Activated CD4-positive, alpha-beta T cell treated with anti-CD3 and anti-CD28 coated beads for 1 hour (primary cell): Measurements from ENCODE around the gene LARP7.
"Not testable (repeated sequence)": the region's sequence is repeated elsewhere in the genome, so short reads cannot be mapped to it uniquely, and the experiment has no call there.

Experiments used
- DNase-seq: peaks from one replicate; pipeline ENCODE4 v3.0.0-alpha.2; 2020

LARP7 gene

DNA sequence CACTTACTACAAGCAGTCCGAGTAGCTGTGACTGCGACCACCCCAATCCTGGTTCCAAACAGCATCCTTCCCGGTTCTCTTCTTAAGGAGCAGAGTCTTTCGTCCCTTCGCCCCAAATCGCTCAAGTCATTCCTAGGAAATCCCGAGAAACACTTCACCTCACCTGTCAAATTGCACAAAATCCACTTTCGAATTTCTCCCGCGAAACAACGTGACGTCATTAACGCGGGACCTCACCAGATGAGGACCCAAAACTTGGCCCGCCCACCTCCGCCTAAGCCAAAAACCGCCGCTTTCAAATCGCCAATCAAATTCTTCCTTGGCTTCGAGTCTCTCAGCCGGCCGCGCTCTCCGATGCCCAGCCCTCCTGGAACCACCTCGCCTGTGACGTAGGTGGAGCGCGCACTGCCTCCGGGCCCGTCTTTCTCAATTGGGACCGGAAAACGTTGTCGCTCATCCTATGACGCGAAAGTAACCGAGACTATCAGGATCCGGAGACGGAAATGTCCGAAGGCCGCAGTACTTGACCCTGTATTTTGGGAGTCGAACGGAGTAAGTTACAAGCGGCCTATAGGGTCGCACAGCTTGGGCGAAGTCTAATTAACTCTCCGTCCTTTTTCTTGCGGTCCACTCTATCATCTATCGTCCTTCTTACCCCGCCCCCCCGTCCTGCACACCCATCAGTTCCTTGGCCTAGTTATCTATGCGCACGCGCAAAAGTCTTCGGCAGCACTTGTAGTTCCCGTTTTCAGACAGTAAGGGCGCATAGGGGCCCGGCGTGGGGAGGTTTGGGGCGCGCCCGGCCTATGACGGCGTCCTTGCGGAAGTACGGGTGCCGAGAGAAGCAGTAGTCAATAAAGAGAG lies at the start of gene LARP7, which contains the start of gene ZGRF1:
Gene LARP7, plus strand, starts transcription at position 456 of the 864 bp plus-strand sequence. CDS start 7,527 bp downstream, outside the sequence.
Gene ZGRF1, minus strand, starts transcription at position 222 of the 864 bp plus-strand sequence. CDS start 3,733 bp downstream, outside the sequence.
- peak; percentile 97 for DNase-seq

GRCh38 chr4:112589206-112589605 lies 47.7 kb upstream of the LARP7 start:
- DNase-seq, result no peak

- no peak for DNase-seq
Observed at GRCh38 chr4:112591593-112591992, 45.4 kb upstream of the LARP7 start.

DNA sequence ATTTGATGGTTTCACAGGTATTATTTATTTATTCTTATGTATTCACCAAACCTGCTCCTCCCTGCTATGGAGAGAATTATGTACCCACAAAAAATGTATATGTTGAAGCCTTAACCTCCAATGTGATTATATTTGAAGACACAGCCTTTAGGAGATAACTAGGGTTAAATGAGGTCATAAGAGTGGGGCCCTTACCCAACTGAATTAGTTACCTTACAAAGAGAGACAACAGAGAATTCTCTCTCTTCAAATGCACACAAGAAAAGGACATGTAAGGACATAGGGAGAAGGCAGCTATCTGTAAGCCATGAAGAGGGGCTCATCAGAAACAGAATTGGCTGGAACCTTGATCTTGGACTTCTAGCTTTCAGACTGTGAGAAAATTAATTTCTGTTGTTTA lies 44.2 kb upstream of the LARP7 start:
- DNase-seq, result no peak

- DNase-seq, result no peak
Observed at GRCh38 chr4:112593438-112594133, 43.4 kb upstream of the LARP7 start.

- DNase-seq, result no peak
Observed at GRCh38 chr4:112594993-112595392, 42.0 kb upstream of the LARP7 start.

GRCh38 chr4:112604589-112604988 lies 32.4 kb upstream of the LARP7 start:
- DNase-seq, result no peak

GRCh38 chr4:112612814-112613213 lies 24.1 kb upstream of the LARP7 start:
- not testable (repeated sequence) for DNase-seq

- no peak for DNase-seq
Observed at GRCh38 chr4:112616984-112617383, 20.0 kb upstream of the LARP7 start.

- DNase-seq, result no peak
Observed at GRCh38 chr4:112626228-112626627, 10.7 kb upstream of the LARP7 start.

DNA sequence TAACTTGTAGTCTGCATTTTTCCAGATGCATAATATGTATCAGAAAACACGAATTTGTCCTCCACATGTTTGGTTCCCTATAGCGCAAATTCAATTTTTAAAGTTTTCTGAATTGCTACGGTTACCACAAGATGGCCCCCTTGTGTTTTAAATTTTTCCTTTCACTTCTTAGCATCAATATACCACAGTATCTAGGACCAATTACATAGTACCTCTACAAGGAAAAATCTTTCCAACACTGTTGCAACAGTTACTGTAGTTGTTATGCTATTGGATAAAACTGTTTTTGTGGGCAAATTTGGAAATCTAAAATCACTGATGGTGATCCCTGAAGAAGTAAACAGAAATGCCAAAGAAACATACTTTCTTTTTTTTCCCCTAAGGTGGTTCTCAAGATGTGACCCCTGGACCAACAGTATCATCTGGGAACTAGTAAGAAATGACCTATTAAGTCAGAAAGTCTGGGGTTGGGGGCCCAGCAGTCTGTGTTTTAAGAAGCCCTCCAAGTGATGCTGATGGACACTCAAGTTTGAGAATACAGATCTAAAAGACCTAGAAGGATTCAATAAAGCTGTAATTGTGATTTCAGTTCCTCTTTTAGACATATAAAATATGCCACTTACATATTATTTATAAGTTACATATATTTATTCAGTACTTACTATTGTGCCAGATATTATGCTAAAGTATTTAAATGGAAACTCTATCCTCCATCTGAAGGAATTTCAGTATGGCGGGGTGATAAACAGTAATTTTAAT lies 3.3 kb upstream of the LARP7 start:
- no peak for DNase-seq

DNA sequence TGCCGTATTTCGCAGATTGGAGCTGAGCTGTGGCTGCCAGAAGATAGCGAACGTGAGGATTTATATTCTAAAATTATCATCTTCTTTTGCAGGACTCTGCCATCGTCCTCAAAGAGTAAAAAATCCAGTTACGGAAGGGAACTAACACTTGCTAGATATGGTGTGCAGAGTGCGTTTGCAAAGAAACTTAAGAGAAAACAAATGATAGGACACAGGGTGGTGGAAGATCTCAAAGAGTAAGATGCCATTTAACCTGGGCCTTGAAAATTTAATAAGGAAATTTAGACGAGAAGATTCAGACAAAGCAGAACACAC lies 566 bp downstream of the LARP7 start:
- no peak for DNase-seq

DNA sequence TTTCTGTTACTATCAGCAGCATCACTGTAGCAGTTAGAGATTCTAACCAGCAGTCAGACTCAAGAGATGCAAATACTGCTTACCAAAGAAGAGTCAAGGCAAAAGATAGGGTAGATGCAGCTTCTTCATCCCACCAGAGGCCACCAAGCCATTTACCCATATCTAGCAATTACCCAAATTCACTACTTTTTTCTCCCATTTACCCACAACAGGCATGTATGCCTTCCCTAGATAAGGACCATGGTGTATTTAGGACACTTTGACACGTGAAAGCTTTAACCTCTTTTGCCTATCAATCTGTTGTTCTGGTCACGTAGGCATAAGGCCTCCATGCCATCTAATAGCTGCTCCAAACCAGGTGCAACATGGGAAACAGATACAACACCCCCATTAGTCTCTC lies 5.6 kb downstream of the LARP7 start:
- DNase-seq, result no peak

- DNase-seq, result not testable (repeated sequence)
Observed at GRCh38 chr4:112644595-112645535, 7.9 kb downstream of the LARP7 start.

GRCh38 chr4:112645541-112646329 lies 8.8 kb downstream of the LARP7 start:
- no peak for DNase-seq

DNA sequence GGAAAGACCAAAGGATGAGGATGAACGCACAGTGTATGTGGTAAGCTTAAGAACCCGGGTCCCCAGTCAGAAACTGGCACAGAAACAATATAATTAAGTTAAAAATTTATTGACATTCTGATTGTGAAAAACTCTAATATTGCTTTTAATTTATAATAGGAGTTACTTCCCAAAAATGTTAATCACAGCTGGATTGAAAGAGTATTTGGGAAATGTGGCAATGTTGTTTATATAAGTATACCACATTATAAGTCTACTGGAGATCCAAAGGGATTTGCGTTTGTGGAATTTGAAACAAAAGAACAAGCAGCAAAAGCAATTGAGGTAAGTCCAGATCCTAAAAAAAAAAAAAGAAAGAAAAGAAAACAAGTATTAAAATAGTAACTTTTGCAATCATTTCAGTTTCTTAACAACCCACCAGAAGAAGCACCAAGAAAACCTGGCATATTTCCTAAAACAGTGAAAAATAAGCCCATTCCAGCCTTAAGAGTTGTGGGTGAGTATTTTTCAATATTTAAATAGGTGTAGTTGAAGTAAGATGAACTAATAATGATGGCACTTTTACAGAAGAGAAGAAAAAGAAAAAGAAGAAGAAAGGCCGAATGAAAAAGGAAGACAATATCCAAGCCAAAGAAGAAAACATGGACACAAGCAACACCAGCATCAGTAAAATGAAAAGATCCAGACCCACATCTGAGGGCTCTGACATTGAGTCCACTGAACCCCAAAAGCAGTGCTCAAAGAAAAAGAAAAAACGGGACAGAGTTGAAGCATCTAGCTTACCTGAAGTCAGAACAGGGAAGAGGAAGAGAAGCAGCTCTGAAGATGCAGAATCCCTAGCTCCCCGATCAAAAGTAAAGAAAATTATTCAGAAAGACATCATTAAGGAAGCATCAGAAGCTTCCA lies 9.9 kb downstream of the LARP7 start:
- no peak for DNase-seq

DNA sequence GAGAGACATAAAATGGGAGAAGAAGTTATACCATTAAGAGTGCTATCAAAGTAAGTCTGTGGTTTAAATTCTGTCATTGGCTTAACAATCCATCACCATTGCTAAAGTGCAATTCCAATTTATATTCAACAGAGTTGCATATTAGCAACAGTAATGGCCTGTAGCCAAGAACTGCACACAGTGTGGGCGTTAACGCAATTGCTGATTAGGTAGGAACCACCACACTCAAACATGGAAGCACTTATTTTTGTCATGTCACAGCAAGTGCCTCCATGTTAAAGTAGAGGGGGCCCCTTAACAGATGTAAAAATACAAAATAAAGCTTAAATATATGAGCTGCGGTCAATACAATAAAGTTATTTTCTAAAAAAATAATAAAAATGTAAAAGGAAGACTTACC lies 10.8 kb downstream of the LARP7 start:
- DNase-seq, result no peak

DNA sequence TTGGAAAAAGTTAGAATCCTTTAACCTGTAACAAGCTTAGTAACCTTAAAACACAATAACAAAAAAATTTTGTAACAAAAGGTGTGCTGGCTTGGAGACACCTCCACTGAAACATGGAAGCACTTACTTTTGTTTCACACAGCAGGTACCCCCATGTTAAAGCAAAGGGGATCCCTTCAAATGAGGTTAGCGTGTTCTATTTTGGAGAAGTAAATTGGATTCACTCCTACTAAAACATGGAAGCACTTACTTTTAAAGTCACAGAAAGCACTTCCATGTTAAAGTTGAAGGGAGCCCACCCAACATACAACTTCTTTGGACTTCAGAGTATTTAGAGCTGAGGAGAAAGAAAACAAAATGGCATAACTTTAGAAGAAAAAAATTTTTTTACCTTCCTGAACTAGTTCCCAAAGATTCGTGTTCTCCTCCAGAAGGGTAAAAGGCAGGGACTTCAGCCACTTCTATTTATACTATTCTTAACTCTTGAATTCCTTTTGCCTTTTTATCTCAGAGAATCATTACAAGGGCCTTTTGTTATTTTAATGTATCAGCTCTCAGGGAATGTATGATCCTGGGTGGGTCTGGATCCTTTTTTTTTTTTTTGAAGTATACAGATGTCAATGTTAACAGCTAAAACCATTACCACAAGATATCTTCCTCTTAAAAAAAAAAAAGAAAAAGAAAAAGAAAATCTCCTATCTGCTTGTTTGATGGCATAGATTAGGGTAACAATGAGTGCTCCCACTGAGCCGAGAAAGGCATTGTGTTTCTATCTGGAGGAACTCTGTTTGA lies 11.5 kb downstream of the LARP7 start:
- DNase-seq, result no peak

- DNase-seq, result no peak
Observed at GRCh38 chr4:112649055-112649408, 12.1 kb downstream of the LARP7 start.

- no peak for DNase-seq
Observed at GRCh38 chr4:112650332-112650731, 13.4 kb downstream of the LARP7 start.
